ENCODE results near the gene CELF2.

CELF2 gene

DNA sequence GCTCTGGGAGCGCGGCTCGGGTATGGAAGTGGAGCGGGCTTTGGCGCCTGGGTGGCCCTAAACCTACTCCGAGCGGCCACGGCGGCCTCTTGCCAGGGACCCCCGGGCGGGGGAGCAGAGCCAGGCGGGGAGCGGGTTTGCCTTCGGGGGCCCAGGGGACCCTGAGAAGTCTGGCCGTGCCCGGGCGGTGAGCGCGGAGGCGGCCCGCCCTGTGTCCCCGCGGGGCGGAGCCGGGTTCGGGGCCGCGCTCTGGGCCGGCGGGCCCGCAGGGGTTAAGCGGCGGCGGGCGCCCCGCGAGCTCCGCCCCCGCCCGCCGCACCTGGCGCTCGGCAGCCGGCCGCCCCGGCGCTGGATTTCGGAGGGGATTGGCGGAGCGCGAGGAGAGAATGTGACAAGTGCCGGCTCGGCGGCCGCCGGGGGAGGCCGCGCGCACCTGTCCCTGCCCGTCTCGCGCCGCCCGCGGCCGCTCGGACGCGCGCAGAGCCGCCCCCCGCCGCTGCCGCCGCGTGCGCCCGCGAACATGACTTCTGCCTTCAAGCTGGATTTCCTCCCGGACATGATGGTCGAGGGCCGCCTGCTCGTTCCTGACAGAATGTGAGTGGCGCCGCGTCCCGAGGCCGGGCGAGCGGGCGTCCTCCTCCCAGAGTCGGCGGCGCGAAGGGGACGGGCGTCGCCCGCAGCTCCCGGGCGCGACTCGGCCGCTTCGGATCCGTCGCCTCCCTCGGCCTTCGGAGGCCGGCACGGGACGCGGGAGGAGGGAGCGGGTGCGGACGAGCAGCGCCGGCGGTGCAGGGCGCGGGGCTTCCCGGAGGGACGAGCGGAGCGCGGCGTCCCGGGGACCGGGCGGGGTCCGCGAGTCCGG lies at the start of gene CELF2:
CELF2 (plus strand) TSS at position 303 of the 862 bp plus-strand sequence; CDS start at position 521, 218 bp downstream.
- FAIRE-seq (no peak), DNase-seq (ENCODE audit: insufficient read length, low spot score) (no peak)
- TF ChIP-seq, protein P1, sequence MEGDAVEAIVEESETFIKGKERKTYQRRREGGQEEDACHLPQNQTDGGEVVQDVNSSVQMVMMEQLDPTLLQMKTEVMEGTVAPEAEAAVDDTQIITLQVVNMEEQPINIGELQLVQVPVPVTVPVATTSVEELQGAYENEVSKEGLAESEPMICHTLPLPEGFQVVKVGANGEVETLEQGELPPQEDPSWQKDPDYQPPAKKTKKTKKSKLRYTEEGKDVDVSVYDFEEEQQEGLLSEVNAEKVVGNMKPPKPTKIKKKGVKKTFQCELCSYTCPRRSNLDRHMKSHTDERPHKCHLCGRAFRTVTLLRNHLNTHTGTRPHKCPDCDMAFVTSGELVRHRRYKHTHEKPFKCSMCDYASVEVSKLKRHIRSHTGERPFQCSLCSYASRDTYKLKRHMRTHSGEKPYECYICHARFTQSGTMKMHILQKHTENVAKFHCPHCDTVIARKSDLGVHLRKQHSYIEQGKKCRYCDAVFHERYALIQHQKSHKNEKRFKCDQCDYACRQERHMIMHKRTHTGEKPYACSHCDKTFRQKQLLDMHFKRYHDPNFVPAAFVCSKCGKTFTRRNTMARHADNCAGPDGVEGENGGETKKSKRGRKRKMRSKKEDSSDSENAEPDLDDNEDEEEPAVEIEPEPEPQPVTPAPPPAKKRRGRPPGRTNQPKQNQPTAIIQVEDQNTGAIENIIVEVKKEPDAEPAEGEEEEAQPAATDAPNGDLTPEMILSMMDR (IDR thresholded peaks at IDR 0.05; ENCODE audit: insufficient read depth, missing control alignments): no peak

DNA sequence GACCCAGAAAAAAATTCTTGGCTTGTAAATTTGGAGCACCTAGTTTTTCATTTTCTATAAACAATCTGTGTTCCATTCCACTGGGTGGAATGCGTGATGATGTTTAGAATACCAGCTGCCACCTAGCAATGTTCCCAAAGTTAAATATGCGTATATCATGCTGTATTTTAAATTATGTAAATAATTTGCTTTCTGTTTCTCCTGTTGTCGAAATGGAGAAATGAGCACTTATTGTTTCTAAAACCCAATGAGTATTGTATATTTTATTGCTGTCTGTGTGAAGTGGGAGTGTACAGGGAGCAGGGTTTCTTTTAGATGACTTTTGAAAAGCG lies 49.4 kb upstream of the CELF2 start:
- FAIRE-seq (no peak), DNase-seq (ENCODE audit: insufficient read length, low spot score) (no peak)
- TF ChIP-seq, protein P1 (IDR thresholded peaks at IDR 0.05; ENCODE audit: insufficient read depth, missing control alignments): no peak

DNA sequence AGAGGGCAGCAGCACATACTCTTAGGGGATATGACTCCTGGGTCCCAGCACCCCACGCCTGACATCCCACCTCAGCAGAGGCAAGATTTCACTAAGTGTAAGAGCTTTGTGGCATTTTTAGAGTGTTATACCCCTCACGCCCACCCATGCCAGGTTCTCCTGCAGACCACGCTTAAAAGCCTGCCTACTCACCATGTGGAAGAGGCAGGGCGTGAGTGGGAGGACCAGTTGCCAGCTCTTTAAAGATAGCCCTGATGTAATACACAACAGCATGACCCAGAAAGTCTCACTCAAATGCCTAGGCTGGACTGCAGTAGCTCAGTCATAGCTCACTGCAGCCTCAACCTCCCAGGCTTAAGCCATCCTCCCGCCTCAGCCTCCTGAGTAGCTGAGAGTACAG lies 44.4 kb upstream of the CELF2 start:
- FAIRE-seq (no peak), DNase-seq (ENCODE audit: insufficient read length, low spot score) (no peak)
- TF ChIP-seq, protein P1 (IDR thresholded peaks at IDR 0.05; ENCODE audit: insufficient read depth, missing control alignments): no peak

- DNase-seq (ENCODE audit: insufficient read length, low spot score): no peak
- TF ChIP-seq, protein P1 (IDR thresholded peaks at IDR 0.05; ENCODE audit: insufficient read depth, missing control alignments): no peak
- FAIRE-seq: no peak
These were observed 42.0 kb upstream of the CELF2 start for GRCh38 chr10:10975647-10976046.

DNA sequence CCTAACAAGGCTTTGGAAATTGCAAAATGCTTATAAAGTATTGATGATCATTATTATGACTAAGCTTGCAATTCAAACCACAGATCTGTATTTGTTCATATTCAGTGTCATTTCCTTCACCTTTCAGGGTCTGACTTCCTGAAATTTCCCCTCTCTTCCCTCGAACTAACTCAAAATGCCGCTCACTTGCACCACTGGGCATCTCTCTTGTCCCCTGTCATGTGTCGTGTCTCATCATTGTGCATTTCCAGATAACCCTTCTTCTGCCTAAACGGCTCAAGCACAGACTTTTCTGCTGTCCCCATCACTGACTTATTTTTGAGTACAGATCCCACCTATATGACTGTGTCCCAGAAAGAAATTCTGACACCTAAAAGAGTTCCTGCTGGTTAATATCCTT lies 41.0 kb upstream of the CELF2 start:
- FAIRE-seq (no peak), DNase-seq (ENCODE audit: insufficient read length, low spot score) (no peak)
- TF ChIP-seq, protein P1 (IDR thresholded peaks at IDR 0.05; ENCODE audit: insufficient read depth, missing control alignments): no peak

GRCh38 chr10:10977226-10977956 lies 40.3 kb upstream of the CELF2 start:
- FAIRE-seq: no peak
- TF ChIP-seq, protein P1 (IDR thresholded peaks at IDR 0.05; ENCODE audit: insufficient read depth, missing control alignments): no peak
- DNase-seq (ENCODE audit: insufficient read length, low spot score): no peak

DNA sequence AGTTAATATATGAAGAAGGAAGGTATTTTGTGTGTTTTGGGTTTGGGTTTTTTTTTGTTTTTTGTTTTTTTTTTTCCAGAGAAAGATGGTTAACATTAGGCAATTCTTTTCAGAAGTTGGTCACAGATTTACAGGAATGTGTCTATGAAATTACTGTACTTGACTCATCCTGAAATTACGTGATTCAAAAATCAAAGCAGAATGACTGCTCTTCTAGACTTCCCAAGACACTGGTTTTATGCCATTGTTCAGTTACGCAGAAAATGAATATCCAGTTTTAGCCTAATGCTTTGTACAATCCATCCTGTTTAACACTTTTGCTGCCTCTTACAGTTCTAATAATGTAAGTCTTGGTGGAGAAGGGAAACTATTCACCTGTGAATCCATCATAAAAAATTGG lies 39.7 kb upstream of the CELF2 start:
- no peak for DNase-seq (ENCODE audit: insufficient read length, low spot score)
- TF ChIP-seq, protein P1 (IDR thresholded peaks at IDR 0.05; ENCODE audit: insufficient read depth, missing control alignments): no peak
- no peak for FAIRE-seq
